HTR-8/SVneo (cell line): ENCODE data around the gene CLIP2.
"Not testable (repeated sequence)": the region's sequence is repeated elsewhere in the genome, so short reads cannot be mapped to it uniquely, and the experiment has no call there.

ENCODE experiments used
- DNase-seq: peaks from one replicate; pipeline ENCODE4 v3.0.0; 2011; ENCODE audit warnings: low spot score, mixed read lengths; ENCODE audit not compliant: insufficient read length
- FAIRE-seq: peaks from 2 replicates; lab custom pipeline; 2011; peaks lifted over from hg19 to GRCh38; lab: Jason Lieb, UNC

The CLIP2 gene

DNA sequence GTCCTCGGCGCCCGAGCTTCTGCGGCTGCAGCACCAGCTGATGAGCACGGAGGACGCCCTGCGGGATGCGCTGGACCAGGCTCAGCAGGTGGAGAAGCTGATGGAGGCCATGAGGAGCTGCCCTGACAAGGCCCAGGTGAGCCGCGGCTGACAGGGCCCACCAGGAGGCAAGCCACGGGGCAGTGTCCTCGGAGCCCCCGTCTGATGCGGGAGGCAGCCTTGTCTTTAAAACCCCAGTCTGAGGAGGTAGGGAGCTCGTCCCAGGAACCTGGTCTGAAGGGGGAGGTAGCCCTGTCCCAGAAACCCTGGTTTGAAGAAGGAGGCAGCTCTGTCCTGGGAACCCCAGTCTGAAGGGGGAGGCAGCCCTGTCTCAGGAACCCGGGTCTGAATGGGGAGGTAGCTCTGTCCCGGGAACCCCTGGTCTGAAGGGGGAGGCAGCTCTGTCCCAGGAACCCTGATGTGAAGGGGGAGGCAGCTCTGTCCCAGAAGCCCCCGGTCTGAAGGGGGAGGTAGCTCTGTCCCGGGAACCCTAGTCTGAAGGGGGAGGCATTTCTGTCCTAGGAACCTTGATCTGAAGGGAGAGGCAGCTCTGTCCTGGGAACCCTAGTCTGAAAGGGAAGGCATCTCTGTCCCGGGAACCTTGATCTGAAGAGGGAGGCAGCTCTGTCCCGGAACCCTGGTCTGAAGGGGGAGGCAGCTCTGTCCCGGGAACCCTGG is 111.4 kb downstream of the CLIP2 start:
- FAIRE-seq = no peak

DNA sequence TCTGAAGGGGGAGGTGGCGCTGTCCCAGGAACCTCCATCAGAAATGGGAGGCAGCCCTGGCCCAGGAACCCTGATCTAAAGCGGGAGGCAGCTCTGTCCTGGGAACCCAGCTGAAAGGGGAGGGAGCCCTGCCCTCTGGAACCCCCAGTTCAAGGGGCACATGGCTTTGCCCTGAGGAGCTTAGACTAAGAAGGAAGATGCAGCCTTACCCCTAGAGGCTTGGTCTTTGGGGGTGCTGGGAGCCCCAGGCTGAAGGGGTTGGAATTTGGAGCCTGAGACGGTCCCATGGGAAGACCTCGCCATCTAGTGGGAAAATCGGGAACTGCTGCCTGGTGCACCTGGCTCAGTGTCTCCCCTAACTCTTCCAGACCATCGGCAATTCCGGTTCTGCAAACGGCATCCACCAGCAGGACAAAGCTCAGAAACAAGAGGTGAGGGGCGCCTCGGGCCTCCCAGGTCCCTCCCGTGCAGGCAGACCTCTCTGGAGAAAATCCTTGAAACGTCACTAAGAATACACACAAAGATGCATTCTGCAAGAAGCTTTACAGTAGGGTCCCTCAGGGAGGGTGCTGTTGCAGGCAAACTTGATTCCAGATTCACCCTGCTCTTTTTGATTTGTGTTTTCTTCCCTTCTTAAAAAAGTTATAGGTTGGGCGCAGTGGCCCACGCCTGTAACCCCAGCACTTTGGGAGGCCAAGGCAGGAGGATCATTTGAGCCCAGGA is 112.1 kb downstream of the CLIP2 start:
- DNase-seq = peak; percentile 62
- no peak for FAIRE-seq

More for the DNA sequence above, 111.4 kb downstream of the CLIP2 start:
- no peak for DNase-seq

DNA sequence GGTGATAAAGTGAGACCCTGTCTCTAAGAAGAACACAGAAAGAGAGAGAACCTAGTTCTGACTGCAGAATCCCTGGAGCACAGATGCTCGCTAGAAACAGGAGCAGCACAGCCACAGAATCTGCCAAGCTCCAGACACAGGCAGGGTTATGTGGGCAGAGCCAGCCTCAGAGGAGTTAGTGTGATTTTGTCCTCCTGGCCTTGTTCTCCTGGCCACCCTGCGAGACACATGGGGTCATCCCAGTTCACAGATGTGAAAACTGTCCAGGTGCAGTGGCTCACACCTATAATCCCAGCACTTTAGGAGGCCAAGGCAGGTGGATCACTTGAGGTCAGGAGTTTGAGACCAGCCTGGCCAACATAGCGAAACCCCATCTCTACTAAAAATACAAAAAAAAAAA is 113.5 kb downstream of the CLIP2 start:
- FAIRE-seq = not testable (repeated sequence)

DNA sequence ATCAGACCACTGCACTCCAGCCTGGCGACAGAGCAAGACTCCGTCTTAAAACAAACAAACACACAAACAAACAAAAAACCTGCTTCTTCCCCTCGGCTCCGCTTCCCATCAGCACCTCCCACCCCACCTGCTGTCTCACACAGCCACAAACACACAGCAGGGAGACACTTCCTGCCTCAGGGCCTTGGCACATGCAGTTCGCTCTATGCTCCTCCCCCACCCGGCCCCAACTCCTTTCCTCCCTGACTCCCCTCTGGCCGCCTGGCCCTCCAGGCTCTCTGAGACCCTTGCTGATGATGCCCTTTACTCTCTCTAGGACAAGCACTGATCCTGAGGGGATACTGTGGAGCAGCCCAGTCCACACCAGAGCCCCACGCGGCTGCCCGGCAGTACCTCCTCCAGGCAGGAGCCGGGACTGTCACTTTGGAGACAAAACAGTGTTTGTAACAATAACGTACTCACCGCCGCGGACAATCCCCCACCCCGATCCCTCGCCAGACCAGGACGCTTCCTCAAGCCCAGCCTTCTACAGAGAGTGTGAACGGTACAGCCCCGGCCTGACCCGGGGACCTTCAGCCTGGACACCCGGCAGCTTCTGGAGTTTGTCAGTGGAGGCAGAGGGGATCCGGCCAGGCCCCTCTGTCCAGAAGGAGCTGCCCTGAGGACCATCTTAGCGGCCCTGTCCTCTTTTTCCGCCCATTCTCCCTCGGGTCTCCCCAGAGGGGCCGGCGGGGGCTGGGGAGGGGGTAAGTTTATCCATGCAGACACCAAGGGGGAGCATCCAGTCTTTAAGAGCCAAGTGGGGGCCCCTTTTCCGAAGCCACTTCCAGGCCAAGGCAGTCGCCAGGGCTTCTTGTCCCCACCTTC is 114.5 kb downstream of the CLIP2 start:
- DNase-seq (no peak), FAIRE-seq (no peak)

More for the DNA sequence above, 113.5 kb downstream of the CLIP2 start:
- not testable (repeated sequence) for DNase-seq

DNA sequence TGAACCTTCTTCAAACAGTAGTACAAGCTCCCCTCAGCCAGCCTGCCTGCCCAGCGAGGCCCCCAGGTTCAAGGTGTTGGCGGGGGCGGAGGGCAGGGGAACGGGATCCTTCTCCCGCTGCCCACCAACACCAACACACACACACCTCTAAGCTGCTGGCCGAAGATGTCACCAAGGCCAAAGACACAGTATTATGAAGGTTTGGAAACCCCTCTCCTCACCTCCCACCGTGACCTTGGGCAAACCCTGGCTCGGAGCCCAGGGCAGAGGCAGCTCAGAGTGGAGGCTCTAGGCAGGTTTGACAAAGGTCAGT is 115.1 kb downstream of the CLIP2 start:
- DNase-seq (no peak), FAIRE-seq (no peak)

DNA sequence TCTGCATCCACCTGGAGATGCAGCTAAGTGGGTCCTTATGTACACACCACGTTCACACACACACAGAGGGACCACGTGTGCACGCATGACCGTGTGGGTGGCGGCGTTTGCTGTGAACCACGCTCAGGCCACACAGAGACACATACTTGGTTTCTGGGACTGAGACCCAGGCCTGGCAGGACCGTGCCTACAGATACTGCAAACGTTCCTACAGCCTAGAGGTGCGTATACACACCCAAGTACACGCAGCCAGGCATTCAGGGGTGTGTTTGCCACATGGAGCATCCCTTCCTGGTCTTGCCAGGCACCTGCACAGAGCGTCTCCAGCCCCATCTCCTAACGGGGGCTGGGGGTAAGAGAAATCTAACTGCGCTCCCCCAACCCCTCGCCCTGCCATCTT is 115.5 kb downstream of the CLIP2 start:
- FAIRE-seq (no peak), DNase-seq (no peak)

DNA sequence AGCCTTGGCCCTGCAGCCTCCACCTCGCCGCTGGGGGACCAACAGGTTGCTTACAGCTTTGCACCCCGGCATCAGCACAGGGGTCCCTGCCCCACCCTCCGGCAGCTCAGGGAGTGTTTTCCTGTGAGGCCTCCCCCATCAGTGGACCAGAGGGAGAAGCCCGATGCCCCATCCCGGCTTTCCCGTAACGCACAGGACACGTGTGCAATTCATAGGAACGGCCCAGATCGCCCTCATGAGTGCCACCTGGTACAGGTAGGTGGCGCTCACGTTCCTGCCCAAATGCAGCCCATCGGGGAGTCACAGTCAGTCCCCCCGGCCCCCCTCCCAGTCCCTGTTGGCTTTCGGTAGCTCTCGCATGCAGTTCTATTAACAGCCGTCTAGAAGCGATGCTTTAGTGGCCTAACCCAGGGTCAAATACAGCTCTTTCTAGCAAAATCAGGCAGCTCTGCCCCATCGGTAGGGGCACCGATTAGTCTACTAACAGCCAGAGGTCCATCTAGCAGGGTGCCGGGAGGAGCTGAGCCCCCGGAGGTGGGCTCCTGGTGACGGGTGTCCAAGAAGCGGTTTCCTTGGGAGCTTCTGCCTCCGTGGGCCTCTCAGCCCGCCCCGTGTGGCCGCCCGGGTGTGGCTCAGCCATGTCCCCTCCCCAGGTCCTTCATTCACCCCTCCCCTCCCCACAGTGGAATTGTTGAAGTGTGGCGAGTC is 116.1 kb downstream of the CLIP2 start:
- DNase-seq (no peak), FAIRE-seq (no peak)

DNA sequence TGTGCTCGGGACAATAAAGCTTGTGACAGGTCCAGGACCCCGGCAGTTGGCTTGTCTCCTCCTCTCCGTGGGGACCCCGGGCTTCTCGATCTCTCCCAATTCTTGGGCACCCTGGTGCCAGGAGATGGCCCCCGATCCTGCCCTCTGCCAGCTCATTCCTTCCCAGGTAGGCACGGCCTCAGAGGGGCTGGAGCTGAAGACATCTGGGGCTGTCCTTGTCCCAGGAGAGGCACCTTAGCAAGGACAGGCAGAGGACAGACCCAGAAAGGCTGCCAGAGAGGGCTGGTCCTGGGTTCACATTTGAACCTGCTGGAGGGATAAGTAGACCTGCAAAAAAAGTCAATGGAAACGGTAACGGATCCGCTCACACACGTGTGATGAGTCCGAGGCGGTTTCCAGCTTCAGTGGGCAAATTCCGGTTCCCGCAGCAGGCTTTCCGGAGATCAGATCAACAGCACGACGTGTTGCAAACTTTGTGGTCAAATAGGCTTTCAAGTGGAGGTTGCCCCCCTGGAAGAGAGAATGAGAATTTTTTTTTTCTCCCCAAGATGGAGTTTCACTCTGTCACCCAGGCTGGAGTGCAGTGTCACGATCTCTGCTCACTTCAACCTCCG is 116.8 kb downstream of the CLIP2 start:
- DNase-seq = no peak
- FAIRE-seq = no peak

DNA sequence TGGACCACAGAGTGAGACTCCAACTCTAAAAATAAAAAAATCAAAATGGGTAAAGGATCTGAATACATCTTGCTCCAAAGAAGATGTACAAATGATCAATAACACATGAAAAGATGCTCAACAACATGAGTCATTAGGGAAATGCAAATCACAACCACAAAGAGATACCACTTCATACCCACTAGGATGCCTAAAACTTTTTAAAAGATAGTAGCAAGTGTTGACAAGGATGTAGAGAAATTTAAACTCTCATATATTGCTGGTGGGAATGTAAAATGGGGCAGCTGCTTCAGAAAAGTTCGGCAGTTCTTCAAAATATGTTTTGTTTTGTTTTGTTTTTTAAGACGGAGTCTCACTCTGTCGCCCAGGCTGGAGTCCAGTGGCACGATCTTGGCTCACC is 118.8 kb downstream of the CLIP2 start:
- DNase-seq (no peak), FAIRE-seq (no peak)

DNA sequence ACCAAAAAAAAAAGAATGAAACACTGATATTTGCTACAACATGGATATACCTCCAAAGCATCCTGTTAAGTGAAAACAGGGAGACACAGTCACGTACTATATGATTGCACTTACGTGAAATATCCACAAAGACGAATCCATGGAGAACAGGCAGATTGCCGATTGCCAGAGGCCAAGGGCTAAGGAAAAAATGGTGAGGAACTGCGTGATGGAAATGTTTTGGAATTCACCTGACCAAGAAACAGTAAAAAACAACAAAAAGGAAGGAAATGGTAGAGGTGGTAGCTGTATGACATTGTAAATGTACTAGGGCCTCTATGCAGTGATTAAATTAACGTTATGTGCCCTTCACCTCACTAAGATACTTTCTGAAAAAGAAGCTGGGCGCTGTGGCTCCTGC is 120.4 kb downstream of the CLIP2 start:
- DNase-seq (no peak), FAIRE-seq (no peak)

DNA sequence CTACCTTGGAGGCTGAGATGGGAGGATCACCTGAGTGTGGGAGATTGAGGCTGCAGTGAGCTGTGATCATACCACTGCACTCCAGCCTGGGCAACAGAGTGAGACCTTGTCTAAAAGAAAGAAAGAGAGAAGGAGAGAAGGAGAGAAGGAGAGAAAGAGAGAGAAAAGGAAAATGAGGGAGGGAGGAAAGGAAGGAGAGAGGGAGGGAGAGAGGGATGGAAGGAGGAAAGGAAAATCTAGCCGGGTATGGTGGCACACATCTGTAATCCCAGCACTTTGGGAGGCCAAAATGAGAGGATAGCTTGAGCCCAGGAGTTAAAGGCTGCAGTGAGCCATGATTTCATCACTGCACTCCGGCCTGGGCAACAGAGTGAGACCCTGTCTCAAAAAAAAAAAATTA is 121.6 kb downstream of the CLIP2 start:
- DNase-seq = no peak
- no peak for FAIRE-seq

DNA sequence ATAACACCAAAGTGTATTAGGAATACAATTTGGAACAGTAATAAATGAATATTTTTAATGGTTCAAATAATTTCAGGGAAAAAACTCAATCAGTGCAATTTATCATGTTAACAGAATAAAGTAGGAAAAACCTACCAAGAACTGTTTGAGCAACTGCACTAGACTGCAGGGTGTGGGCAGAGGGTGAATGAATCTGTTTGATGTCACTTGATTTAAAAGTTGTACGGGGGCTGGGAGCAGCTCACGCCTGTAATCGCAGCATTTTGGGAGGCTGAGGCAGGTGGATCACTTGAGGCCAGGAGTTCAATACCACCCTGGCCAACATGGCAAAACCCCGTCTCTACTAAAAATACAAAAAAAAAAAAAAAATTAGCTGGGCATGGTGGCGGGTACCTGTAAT is 122.4 kb downstream of the CLIP2 start:
- not testable (repeated sequence) for DNase-seq, FAIRE-seq

DNA sequence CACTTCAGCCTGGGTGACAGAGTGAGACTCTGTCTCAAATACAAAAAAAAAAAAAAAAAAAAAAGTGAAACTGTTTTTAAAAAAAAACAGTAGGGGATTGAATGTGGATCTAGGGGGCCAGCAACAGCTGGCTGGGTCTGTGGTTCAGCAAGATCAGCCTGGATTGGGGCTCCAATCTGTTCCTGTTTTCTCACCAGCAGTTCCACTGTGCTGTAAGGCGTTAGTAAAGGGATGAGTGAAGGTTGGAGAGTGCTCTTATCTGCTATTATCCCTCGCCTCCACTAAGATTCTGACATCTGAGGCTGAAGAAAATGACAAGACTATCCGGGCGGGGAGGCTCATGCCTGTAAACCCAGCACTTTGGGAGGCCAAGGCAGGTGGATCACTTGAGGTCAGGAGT is 122.8 kb downstream of the CLIP2 start:
- DNase-seq (no peak), FAIRE-seq (no peak)

DNA sequence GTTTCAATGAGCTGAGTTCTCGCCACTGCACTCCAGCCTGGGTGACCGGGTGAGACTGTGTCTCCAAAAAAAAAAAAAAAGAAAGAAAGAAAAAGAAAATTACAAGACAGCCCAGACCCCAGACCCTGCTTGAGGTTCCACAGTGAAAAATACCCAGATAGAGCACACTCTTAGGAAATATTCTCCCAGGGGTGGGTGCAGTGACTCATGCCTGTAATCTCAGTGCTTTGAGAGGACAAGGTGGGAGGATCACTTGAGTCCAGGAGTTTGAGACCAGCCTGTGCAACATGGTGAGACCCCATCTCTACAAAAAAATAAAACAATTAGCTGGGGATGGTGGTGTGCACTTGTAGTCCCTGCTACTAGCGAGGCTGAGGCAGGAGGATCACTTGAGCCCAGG is 123.4 kb downstream of the CLIP2 start:
- no peak for DNase-seq
- FAIRE-seq = no peak

DNA sequence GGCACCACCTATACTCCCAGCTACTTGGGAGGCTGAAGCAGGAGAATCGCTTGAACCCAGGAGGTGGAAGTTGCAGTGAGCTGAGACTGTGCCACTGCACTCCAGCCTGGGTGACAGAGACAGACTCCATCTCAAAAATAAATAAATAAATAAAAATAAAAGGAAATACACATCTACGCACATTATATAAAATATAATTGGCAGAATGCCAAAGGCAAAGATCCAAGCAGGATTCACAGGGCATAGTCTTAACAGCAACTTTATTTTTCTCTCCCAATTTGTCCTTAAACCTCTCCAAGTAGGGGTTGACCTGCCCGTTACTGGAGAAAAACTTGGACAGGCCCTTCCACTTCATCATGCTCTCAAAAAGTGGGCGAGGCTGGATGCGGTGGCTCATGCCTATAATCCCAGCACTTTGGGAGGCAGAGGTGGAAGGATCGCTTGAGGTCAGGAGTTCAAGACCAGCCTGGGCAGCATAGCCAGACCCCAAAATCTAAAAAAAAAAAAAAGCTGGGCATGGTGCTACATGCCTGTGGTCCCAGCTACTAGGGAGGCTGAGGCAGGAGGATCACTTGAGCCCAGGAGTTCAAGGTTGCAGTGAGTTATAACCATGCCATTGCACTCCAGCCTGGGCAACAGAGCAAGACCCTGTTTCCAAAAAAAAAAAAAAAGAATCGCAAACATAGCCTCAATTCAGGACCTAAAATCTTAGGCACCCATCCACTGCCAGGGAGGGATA is 125.6 kb downstream of the CLIP2 start:
- not testable (repeated sequence) for FAIRE-seq, DNase-seq

DNA sequence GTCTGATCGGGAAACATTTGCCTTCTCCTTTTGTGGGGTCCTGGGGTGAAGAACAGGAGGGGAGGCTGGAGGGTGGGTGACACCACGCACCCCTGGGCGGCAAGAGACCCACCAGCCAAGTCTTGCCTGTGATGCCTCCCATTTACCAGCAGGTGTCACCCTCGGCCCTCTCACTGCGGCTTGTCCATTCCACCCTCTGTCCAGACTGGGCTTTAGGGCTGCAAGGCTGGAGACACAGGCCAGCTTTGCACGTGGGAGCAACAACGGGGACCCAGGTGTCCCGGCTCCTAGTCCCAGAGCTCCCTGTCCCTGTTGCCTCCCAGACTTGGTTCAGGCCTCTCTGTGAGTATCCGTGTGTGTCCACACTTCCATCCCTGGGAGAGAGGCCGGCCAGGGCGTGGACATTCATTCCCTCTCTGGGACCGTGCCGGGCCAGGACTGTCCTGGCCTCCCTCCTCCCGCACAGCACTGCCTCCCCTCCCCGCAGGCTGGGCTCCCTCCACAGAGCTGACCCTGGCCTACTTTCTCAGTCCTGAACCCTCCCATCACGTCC is 128.3 kb downstream of the CLIP2 start:
- DNase-seq (peak; percentile 85), FAIRE-seq (no peak)

DNA sequence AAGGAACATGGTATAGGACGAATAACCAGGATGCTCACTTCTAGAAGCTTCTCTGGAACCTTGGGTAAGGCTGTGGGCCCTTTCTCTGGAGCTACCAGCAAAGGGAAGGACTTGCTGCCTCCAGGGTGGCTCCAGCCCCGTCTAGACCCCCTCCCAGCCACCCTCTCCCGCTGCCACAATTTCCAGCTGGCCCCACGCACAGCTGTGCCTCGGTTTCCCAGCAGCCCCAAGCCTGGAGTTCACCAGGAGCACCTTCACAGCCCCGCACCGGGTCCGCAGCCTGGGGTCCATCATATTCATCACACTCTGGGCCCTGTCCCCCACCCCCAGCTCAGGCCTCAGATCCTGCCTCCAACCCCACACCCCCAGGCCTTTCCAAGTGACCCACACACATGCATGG is 128.9 kb downstream of the CLIP2 start:
- FAIRE-seq (no peak), DNase-seq (no peak)

DNA sequence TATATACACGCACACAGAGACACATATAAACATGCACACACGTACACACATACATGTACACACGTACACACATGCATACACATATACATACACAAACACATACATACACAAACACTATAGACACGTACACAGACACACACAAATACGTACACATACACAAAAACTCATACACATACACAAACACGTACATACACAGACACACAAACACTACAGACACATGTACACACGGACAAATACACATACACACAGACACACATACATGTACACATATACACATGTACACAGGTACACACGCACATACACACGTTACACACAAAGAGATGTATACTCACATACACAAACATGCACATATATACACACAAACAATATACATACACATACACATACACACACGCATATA is 129.3 kb downstream of the CLIP2 start:
- no peak for DNase-seq
- FAIRE-seq = peak; percentile 57

DNA sequence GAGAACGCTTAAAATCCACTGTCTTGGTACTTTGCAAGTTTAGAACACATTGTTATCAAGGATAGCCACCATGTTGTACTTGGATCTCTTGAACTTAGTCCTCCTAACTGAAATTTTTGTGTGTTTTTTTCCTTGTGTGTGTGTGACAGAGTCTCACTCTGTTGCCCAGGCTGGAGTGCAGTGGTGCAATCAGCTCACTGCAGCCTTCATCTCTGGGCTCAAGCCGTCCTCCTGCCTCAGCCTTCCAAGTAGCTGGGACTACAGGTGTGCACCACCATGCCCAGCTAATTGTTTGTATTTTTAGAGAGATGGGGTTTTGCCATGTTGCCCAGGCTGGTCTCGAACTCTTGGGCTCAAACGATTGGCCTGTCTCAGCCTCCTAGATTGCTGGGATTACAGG is 130.0 kb downstream of the CLIP2 start:
- not testable (repeated sequence) for DNase-seq, FAIRE-seq
